Gastroesophageal sphincter (tissue), 4 donors: ENCODE data around the gene RBM23. TPM values are rescaled to one million over a fixed set of nuclear protein-coding genes. Genes with fewer than 3 reads are reported as not detected.
"Not testable (repeated sequence)": the region's sequence is repeated elsewhere in the genome, so short reads cannot be mapped to it uniquely, and the experiment has no call there.

ENCODE experiments used
- ATAC-seq: fragments of 150-250 bp; one replicate; pipeline ENCODE4 v1.9.1; 2016; ENCODE audit warnings: mild to moderate bottlenecking, moderate library complexity
- H3K27ac ChIP-seq, 4 donors: fragments of 200-600 bp; sonication (generic) in 3 of 4; 1 replicate in 3 of 4; 2 replicates in 1 of 4; pipeline ENCODE4 v1.5.1; 2016 to 2019
- H3K27me3 ChIP-seq: fragments of 200-600 bp; sonication (generic); one replicate; pipeline ENCODE4 v1.5.1; 2019
- H3K36me3 ChIP-seq, 2 donors: fragments of 200-600 bp; sonication (generic); one replicate each; pipeline ENCODE4 v1.5.1; 2019; ENCODE audit warnings: control low read depth in 1 of 2
- H3K4me1 ChIP-seq, 3 donors: fragments of 200-600 bp; sonication (generic); 1 replicate in 2 of 3; 2 replicates in 1 of 3; pipeline ENCODE4 v1.5.1; 2016 to 2019; ENCODE audit warnings: control low read depth in 2 of 3
- H3K4me3 ChIP-seq, 2 donors: fragments of 200-600 bp; sonication (generic); one replicate each; pipeline ENCODE4 v1.5.1; 2019; ENCODE audit warnings: mild to moderate bottlenecking in 1 of 2, moderate library complexity in 1 of 2
- H3K9me3 ChIP-seq, 3 donors: fragments of 200-600 bp; sonication (generic); one replicate each; pipeline ENCODE4 v1.5.1; 2017 to 2019; ENCODE audit warnings: control low read depth in 2 of 3
- CTCF ChIP-seq, 4 experiments: fragments of 200-600 bp in 2 of 4; fragments of 450-650 bp in 2 of 4; sonication (generic) in 1 of 4; IDR thresholded peaks; one replicate each; pipeline ENCODE4 v1.5.1; 2017 to 2019; ENCODE audit warnings: antibody characterized with exemption in 4 of 4, mild to moderate bottlenecking in 2 of 4, moderate library complexity in 2 of 4
- EP300 ChIP-seq: sonication (generic); formaldehyde crosslinking; IDR thresholded peaks from one replicate; pipeline ENCODE4 v1.6.1; 2017; ENCODE audit warnings: antibody characterized with exemption, mild to moderate bottlenecking
- POLR2A ChIP-seq, 2 donors: fragments of 450-650 bp; IDR thresholded peaks; one replicate each; pipeline ENCODE4 v1.6.1; 2017; ENCODE audit warnings: antibody characterized with exemption in 2 of 2, mild to moderate bottlenecking in 2 of 2, moderate library complexity in 1 of 2
- POLR2AphosphoS5 ChIP-seq: sonication (generic); formaldehyde crosslinking; IDR thresholded peaks from one replicate; pipeline ENCODE4 v1.6.1; 2017; ENCODE audit warnings: antibody characterized with exemption
- WGBS, 2 donors: methylation state at CpG; one replicate each; pipeline ENCODE4 v1.1.5; 2018; ENCODE audit warnings: low coverage in 1 of 2; 5-methylcytosine and 5-hydroxymethylcytosine counted together
- total RNA-seq, 4 donors: library from RNA; depleted of rRNA; stranded (reverse); fragments of >200 nt; gene quantifications; one replicate each; pipeline ENCODE4 v1.1.0, GENCODE V29; 2016

RBM23 gene
- total RNA-seq, 4 donors from 2014 or later = 94.4 to 855 (median 368) TPM

- no peak for ATAC-seq
- no peaks in the 10 kb centered on the region for H3K9me3 ChIP-seq
- no peaks in the 10 kb centered on the region for H3K27me3 ChIP-seq
Observed at GRCh38 chr14:22861651-22862050, 57.3 kb downstream of the RBM23 start.

GRCh38 chr14:22860377-22860776 is 58.6 kb downstream of the RBM23 start:
- not testable (repeated sequence) for H3K4me1 ChIP-seq, ATAC-seq, H3K36me3 ChIP-seq, H3K27me3 ChIP-seq, H3K9me3 ChIP-seq, H3K4me3 ChIP-seq, H3K27ac ChIP-seq
- 72 to 77% methylated on average over 2 to 3 of the region's 3 CpGs for WGBS, 2 donors

More at GRCh38 chr14:22861651-22862050, 57.3 kb downstream of the RBM23 start:
- Histone ChIP-seq H3K27ac (no peak overlapping the region), H3K36me3 (no peaks in the 10 kb centered on the region), H3K4me3 (no peak overlapping the region), H3K4me1 (peaks cover 0 to 9% (median 0%) of the 10 kb centered on the region in 3 donors)
- TF ChIP-seq POLR2A (IDR thresholded peaks at IDR 0.05) (no peak), EP300 (no peak), CTCF (IDR thresholded peaks at IDR 0.05) (no peak), POLR2AphosphoS5 (no peak)

GRCh38 chr14:22856428-22856827 is 62.5 kb downstream of the RBM23 start:
- no peak for ATAC-seq

GRCh38 chr14:22854963-22855724 is 63.8 kb downstream of the RBM23 start:
- Histone ChIP-seq H3K9me3 (no peaks in the 10 kb centered on the region), H3K4me1 (peaks cover 3 to 36% (median 22%) of the 10 kb centered on the region in 3 donors), H3K27me3 (no peaks in the 10 kb centered on the region), H3K36me3 (no peaks in the 10 kb centered on the region), H3K27ac (no peak overlapping the region), H3K4me3 (no peak overlapping the region)
- 84 to 94% methylated on average over 3 to 6 of the region's 8 CpGs for WGBS, 2 donors
- no peak for ATAC-seq
- no peak for TF ChIP-seq POLR2A (IDR thresholded peaks at IDR 0.05)
- no peak for TF ChIP-seq EP300
- TF ChIP-seq CTCF (IDR thresholded peaks at IDR 0.05) = no peak
- no peak for TF ChIP-seq POLR2AphosphoS5

More at GRCh38 chr14:22856428-22856827, 62.5 kb downstream of the RBM23 start:
- Histone ChIP-seq H3K4me3 (no peak overlapping the region), H3K27me3 (no peaks in the 10 kb centered on the region), H3K36me3 (no peaks in the 10 kb centered on the region), H3K4me1 (peaks cover 0 to 23% (median 9%) of the 10 kb centered on the region in 3 donors), H3K27ac (no peak overlapping the region), H3K9me3 (no peaks in the 10 kb centered on the region)
- TF ChIP-seq CTCF (IDR thresholded peaks at IDR 0.05) = no peak
- no peak for TF ChIP-seq EP300
- TF ChIP-seq POLR2A (IDR thresholded peaks at IDR 0.05) = no peak
- 89 to 96% methylated on average over 2 to 5 of the region's 5 CpGs for WGBS, 2 donors

GRCh38 chr14:22854296-22854695 is 64.7 kb downstream of the RBM23 start:
- ATAC-seq, H3K9me3 ChIP-seq, H3K4me3 ChIP-seq, H3K27ac ChIP-seq, H3K27me3 ChIP-seq, H3K36me3 ChIP-seq: not testable (repeated sequence)
- WGBS, 2 donors = 94 to 98% methylated on average over 5 to 8 of the region's 11 CpGs
- H3K4me1 ChIP-seq = peaks cover 3 to 44% (median 30%) of the 10 kb centered on the region in 3 donors
